Lung (tissue), 12 donors: ENCODE data around the gene NCOR1. TPM values are rescaled to one million over a fixed set of nuclear protein-coding genes. Genes with fewer than 3 reads are reported as not detected.
A peak's percentile ranks its signal among the peaks of the same experiment; 100 is the strongest.

Experiments used
- ATAC-seq: fragments of 200-7000 bp; cut with Tn5 transposase; one replicate; pipeline ENCODE4 v1.9.1; 2020; ENCODE audit warnings: moderate number of reproducible peaks; ENCODE audit not compliant: insufficient read depth, low FRiP score
- DNase-seq, 3 donors: peaks; one replicate each; pipeline ENCODE4 v3.0.0-alpha.2; 2013 to 2017
- H3K27ac ChIP-seq, 2 donors: one replicate each; pipeline ENCODE4 v1.5.1; 2013; ENCODE audit warnings: mild to moderate bottlenecking in 2 of 2, moderate library complexity in 2 of 2, control low read depth in 1 of 2, inconsistent platforms in 1 of 2, low read depth in 1 of 2, low read length in 1 of 2
- H3K27me3 ChIP-seq, 3 donors: one replicate each; pipeline ENCODE4 v1.5.1; 2013; ENCODE audit warnings: low read length in 2 of 3; ENCODE audit not compliant: control insufficient read depth in 3 of 3, insufficient read depth in 3 of 3
- H3K36me3 ChIP-seq, 4 donors: one replicate each; pipeline ENCODE4 v1.5.1; 2013; ENCODE audit warnings: low read length in 4 of 4, mild to moderate bottlenecking in 1 of 4, moderate library complexity in 1 of 4; ENCODE audit not compliant: control insufficient read depth in 4 of 4, insufficient read depth in 4 of 4
- H3K4me1 ChIP-seq, 5 donors: one replicate each; pipeline ENCODE4 v1.5.1; 2013; ENCODE audit warnings: low read length in 5 of 5, mild to moderate bottlenecking in 2 of 5, moderate library complexity in 1 of 5; ENCODE audit not compliant: control insufficient read depth in 5 of 5, insufficient read depth in 5 of 5
- H3K4me3 ChIP-seq: one replicate; pipeline ENCODE4 v1.5.1; 2013; ENCODE audit warnings: mild to moderate bottlenecking, control low read depth, moderate library complexity
- H3K9ac ChIP-seq, 2 donors: one replicate each; pipeline ENCODE4 v1.5.1; 2013; ENCODE audit warnings: low read length in 2 of 2, control low read depth in 1 of 2; ENCODE audit not compliant: insufficient read depth in 1 of 2
- H3K9me3 ChIP-seq, 4 donors: one replicate each; pipeline ENCODE4 v1.5.1; 2013; ENCODE audit warnings: low read length in 3 of 4, mild to moderate bottlenecking in 1 of 4, moderate library complexity in 1 of 4; ENCODE audit not compliant: control insufficient read depth in 4 of 4, insufficient read depth in 3 of 4
- CTCF ChIP-seq: IDR thresholded peaks from 2 replicates; pipeline ENCODE4 v1.5.1; 2012; ENCODE audit warnings: mild to moderate bottlenecking; ENCODE audit errors: control extremely low read depth, extremely low read depth
- WGBS, 2 donors: extraction: QIAGEN DNeasy Blood & Tissue Kit; methylation state at CpG; one replicate each; pipeline ENCODE4 v1.1.7; 2013; 5-methylcytosine and 5-hydroxymethylcytosine counted together
- polyA plus RNA-seq, 2 donors: library from polyadenylated mRNA; stranded (reverse); fragments of 200-250 nt; gene quantifications; one replicate each; pipeline ENCODE4 v1.2.1, GENCODE V29; 2013
- total RNA-seq, 2 donors: library from RNA; depleted of rRNA in 1 of 2; stranded (reverse); fragments of >200 nt in 1 of 2; gene quantifications; one replicate each; pipeline ENCODE4 v1.2.1, GENCODE V29; 2014 to 2021
- donor health status: control.
- donor health status: control.
- donor health status: Bipolar disorder and iron deficiency.
- donor health status: healthy.
- donor health status: DM: yes; HTN: yes; CAD: no.

NCOR1 gene
- total and polyA plus RNA-seq, 4 donors: 31.9 to 201 (median 80.3) TPM

- DNase-seq: no peak
- no peak overlapping the region for H3K4me3 ChIP-seq
- ATAC-seq: no peak
- no peak for TF ChIP-seq CTCF
- no peaks in the 10 kb centered on the region for H3K27me3 ChIP-seq
- no peak overlapping the region for H3K27ac ChIP-seq
- no peaks in the 10 kb centered on the region for H3K9me3 ChIP-seq
- peaks cover 0 to 3% (median 0%) of the 10 kb centered on the region in 5 donors for H3K4me1 ChIP-seq
- WGBS, 2 donors: 99 to 100% methylated on average over 1 of the region's 1 CpG
- peaks cover 5 to 21% (median 8%) of the 10 kb centered on the region in 4 donors for H3K36me3 ChIP-seq
- H3K9ac ChIP-seq: no peak overlapping the region
Measured at GRCh38 chr17:16108386-16108785, 106.9 kb downstream of the NCOR1 start.

- WGBS, 2 donors: 97 to 98% methylated on average over 8 of the region's 8 CpGs
Measured at GRCh38 chr17:16107165-16107770, 108.1 kb downstream of the NCOR1 start.

GRCh38 chr17:16106161-16106891 is 109.0 kb downstream of the NCOR1 start:
- WGBS, 2 donors: 51 to 66% methylated on average over 1 of the region's 1 CpG
- Histone ChIP-seq H3K27ac (no peak overlapping the region), H3K4me3 (no peak overlapping the region), H3K27me3 (no peaks in the 10 kb centered on the region), H3K36me3 (peaks cover 8 to 25% (median 12%) of the 10 kb centered on the region in 4 donors), H3K9me3 (no peaks in the 10 kb centered on the region), H3K9ac (no peak overlapping the region), H3K4me1 (peaks cover 0 to 3% (median 0%) of the 10 kb centered on the region in 5 donors)
- no peak for ATAC-seq
- TF ChIP-seq CTCF: no peak
- DNase-seq: peak in 2 of 3 donors; percentile 10 to 35

More at GRCh38 chr17:16107165-16107770, 108.1 kb downstream of the NCOR1 start:
- H3K27ac ChIP-seq: no peak overlapping the region
- H3K9me3 ChIP-seq: no peaks in the 10 kb centered on the region
- no peak overlapping the region for H3K4me3 ChIP-seq
- ATAC-seq (no peak), DNase-seq (no peak)
- H3K27me3 ChIP-seq: no peaks in the 10 kb centered on the region
- H3K9ac ChIP-seq: no peak overlapping the region
- TF ChIP-seq CTCF: no peak
- peaks cover 5 to 21% (median 8%) of the 10 kb centered on the region in 4 donors for H3K36me3 ChIP-seq
- peaks cover 0 to 3% (median 0%) of the 10 kb centered on the region in 5 donors for H3K4me1 ChIP-seq
